RPMI7951 (cell line): ENCODE measurements around the gene SLC22A7. TPM values are rescaled to one million over a fixed set of nuclear protein-coding genes. Genes with fewer than 3 reads are reported as not detected.

Source experiments
- DNase-seq: peaks from one replicate; pipeline ENCODE4 v3.0.0-alpha.2; 2012; ENCODE audit warnings: low read depth
- total RNA-seq: library from RNA; depleted of rRNA; stranded (reverse); fragments of >200 nt; shearing (Covaris generic); gene quantifications from 2 replicates; pipeline ENCODE4 v1.2.3, GENCODE V29; 2014

The SLC22A7 gene
- total RNA-seq, 1 experiment from 2014 or later = not detected

DNA sequence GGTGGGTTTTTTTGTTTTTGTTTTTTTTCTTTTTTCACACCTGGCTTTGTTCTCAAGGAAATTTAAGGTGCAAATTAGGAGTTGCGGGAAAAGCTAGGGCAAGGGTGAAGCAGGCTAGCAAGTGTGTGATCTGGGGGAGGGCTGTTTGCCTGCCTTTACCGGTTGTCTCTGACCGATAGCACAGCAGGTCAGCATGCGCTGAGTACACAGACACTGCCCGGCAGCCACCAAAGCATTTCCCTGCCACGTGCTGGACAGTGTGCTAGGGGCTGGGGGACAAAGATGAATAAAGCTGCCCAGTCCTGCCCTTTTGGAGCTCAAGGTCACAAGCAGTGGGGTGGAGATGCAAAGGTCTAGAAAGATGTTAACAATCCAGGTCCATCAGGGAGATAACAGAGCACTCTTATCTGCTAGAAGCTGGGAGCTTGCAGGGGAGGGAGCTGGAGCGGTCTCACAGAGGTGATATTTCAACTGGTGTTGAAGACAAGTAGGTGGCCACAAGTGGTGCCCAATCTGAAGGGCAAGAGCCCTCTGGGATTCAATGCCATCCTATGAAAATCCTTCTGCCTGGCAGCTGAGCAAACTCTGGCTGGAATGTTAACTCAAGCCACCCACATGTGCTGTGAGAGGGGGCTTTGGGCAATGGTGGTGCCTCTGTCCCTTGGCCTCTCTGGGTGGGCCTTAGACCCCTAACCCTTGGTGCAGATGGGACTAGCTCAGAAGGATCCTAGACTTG lies 30.3 kb upstream of the SLC22A7 start:
- DNase-seq = no peak

DNA sequence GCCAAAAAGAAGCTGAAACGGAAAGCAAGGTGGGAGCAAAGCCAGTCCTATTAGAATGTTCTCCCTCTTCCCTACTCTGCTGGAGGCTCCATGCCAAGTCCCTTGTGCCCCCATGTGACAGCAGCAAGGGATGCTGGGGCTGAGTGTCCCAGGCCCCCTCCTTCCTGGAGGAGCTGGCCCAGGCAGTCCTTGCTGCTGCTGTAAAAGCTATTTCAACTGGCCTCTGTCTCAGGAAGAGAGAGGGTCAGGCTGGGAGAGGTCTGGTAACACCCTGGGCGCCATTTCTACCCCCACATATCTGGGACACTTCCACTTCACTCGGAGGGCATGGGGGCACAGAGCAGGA lies 29.7 kb upstream of the SLC22A7 start:
- no peak for DNase-seq

DNA sequence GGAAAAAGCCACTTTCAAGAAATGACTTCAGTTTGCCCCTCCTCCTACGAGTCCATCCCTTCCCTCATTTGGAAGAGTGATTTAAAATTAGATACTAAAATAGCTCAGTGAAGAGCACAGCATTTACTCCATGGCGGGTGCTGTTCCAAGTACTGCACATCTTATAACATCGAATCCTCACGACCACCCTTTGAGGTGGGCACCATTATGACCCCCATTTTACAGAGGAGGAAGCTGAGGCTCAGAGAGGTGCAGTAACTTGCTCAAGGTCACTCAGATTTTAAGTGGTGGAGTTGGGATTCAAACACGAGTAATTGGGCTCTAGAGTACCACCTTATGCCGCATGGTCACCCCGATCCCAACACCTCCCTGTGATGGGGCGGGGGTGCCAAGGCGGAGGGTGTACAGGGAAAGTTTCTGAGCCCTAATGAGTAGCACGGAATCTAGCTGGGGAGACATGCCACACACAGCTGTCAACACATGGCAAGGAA lies 29.2 kb upstream of the SLC22A7 start:
- no peak for DNase-seq

- DNase-seq = no peak
Observed at GRCh38 chr6:43269273-43270007, 28.6 kb upstream of the SLC22A7 start.

- DNase-seq = no peak
Observed at GRCh38 chr6:43271103-43271815, 26.8 kb upstream of the SLC22A7 start.

DNA sequence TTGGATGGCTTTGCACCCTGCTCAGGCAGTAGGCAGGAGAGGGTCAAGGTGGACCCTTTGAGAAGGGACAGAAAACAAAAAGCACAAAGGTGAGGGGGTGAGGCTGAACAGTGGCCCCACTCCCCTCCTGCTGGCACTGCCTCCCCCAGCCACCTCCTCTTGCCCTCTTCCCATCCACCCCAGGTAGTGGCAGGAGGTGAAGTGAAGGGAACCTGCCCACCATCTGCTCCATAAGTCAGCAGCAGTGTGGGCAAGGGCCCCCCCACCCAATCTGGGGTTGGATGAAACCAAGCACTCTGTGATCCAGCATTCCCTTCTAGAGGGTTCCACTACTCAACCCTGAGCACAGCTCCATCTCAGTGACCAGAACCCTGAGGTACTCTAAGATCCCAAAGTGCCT lies 26.1 kb upstream of the SLC22A7 start:
- DNase-seq = no peak

DNA sequence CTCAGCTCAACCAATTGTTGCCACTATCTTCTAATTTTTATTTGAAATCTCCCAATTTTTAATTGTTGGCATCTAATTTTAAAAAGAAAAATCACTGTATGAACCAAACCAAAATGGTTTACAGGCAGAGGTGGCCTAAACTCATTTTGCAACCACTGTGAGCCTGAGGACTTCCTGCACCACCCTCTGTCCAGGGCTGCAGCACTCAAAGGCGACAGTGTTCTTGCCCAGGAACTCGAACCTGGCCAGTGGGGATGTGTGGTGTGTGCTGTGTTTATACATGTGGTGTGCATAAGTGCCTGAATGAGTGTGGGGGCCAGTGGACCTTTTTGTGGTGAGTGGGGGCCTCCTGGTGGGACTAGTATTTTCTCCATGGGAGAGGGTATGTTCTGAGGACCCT lies 24.4 kb upstream of the SLC22A7 start:
- no peak for DNase-seq

GRCh38 chr6:43274127-43274915 lies 23.7 kb upstream of the SLC22A7 start:
- no peak for DNase-seq

DNA sequence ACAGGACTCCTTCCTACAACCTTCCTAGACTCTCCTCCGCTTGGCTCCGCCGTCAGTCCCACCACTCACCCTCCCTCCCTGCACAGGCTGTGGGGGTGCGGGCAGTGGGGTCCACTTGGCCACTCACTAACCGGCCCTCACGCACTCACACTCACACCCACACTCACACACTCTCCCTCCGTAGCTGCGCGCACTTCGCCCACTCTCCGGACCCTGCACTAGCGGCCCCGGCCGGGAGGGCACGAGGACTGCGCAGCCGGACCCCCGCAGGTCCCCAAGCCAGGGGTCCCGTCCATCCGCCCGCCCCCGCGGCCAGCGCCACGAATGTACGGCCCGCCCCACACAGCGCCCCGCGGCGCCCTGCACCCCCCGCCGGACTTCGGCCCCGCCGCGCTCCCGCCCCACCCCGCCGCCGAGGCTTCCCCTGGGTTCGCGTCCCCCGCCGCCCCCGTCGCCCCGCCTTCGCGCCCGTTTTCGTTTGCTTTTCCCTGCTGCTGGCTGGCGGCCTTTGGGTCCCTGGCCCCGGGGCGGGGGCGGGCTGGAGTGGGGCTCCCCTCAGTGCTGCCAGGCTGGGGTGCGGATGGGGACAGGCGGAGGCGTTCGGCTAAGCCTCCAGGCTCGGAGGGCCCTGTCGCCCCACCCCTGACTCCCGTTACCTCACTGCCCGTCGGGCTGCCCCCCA lies 23.0 kb upstream of the SLC22A7 start:
- DNase-seq = no peak

DNA sequence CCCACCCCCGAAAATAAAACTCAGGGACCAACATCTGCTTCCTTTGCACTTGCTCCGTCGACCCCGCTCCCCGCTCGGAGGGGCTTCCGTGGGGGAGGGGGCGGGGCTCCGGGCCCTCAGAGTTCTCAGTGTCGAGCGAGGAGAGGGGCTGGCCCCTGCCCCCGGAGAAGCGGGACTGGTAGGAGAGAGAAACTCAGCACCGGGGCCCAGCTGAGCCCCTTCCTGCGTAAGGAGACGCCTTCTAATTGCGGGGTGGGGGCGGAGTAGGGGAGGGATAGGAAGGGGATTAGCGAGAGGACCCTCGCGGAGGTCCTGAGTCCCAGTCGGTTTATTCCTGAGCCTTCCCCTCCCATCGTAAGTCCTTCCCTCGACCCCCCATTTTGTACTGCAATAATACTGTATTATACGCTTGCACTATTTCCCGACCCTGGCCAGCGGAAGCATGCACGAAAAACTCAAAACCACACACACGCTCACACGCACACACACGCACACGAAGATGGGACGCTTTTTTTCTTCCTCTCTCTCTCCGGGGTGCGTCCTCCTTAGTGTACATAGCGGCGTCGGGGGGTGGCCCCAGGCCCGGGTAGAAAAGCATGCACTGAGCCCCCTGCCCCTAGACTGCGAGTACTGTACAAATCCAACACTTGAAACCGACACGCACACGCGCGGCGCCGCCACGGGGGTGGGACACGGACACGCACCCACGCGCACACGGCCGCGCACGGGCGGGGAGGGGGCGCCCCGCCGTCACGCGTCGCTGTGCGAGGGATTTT lies 22.1 kb upstream of the SLC22A7 start:
- DNase-seq = no peak

GRCh38 chr6:43276577-43277305 lies 21.3 kb upstream of the SLC22A7 start:
- no peak for DNase-seq

GRCh38 chr6:43277306-43277642 lies 20.8 kb upstream of the SLC22A7 start:
- DNase-seq = no peak

- DNase-seq = no peak
Observed at GRCh38 chr6:43277643-43278523, 20.2 kb upstream of the SLC22A7 start.

- DNase-seq = no peak
Observed at GRCh38 chr6:43278524-43279078, 19.5 kb upstream of the SLC22A7 start.

GRCh38 chr6:43280234-43280633 lies 17.8 kb upstream of the SLC22A7 start:
- DNase-seq = no peak

GRCh38 chr6:43282060-43282459 lies 16.0 kb upstream of the SLC22A7 start:
- DNase-seq = no peak

DNA sequence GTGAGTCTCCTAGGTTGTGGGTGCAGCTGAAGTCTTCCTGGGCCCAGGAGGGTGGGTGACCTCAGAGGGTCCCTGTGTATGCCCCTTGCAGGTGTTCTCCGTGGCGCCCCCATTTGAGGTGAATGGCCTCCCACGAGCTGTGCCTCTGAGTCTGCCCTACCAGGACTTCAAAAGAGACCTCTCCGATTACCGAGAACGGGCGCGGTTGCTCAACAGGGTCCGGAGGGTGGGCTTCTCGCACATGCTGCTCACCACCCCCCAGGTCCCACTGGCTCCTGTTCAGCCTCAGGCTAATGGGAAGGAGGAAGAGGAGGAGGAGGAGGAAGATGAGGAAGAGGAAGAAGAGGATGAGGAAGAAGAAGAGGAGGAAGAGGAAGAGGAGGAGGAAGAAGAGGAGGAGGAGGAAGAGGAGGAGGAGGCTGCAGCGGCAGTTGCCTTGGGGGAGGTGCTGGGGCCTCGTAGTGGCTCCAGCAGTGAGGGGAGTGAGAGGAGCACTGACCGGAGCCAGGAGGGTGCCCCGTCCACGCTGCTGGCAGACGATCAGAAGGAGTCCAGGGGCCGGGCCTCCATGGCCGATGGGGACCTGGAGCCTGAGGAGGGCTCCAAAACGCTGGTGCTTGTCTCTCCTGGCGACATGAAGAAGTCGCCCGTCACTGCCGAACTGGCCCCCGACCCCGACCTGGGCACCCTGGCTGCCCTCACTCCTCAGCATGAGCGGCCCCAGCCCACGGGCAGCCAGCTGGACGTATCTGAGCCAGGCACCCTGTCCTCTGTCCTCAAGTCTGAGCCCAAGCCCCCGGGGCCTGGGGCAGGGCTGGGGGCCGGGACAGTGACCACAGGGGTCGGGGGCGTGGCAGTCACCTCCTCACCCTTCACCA lies 15.2 kb upstream of the SLC22A7 start:
- DNase-seq = no peak

GRCh38 chr6:43283514-43283901 lies 14.6 kb upstream of the SLC22A7 start:
- DNase-seq = no peak
